ENCODE results near the gene TDRD9.

The TDRD9 gene

GRCh38 chr14:104016873-104017650 is 88.8 kb downstream of the TDRD9 start:
- Histone ChIP-seq H3K9me3 (replicated peaks; ENCODE audit: insufficient read depth, low read length) (no peaks in the 10 kb centered on the region), H3K36me3 (replicated peaks; ENCODE audit: insufficient read depth, low read length) (no peaks in the 10 kb centered on the region), H2AFZ (ENCODE audit: low read length) (no peak overlapping the region), H4K20me1 (ENCODE audit: insufficient read depth, low read length) (no peaks in the 10 kb centered on the region), H3K4me2 (ENCODE audit: low read depth, low read length) (no peak overlapping the region), H3K9ac (ENCODE audit: low read length) (no peak overlapping the region), H3K27ac (ENCODE audit: low read length) (no peak overlapping the region), H3K27me3 (replicated peaks; ENCODE audit: insufficient read depth, low read length) (no peaks in the 10 kb centered on the region), H3F3A (ENCODE audit: insufficient read depth, low read length) (no peaks in the 10 kb centered on the region), H3K4me3 (ENCODE audit: low read length) (no peak overlapping the region), H3K4me1 (ENCODE audit: low read length) (no peaks in the 10 kb centered on the region), H3K79me2 (ENCODE audit: low read length) (no peaks in the 10 kb centered on the region), H3K9me2 (replicated peaks; ENCODE audit: insufficient read depth, low read length) (no peaks in the 10 kb centered on the region)
- no peak for DNase-seq
- TF ChIP-seq EZH2phosphoT487 (IDR thresholded peaks at IDR 0.05; ENCODE audit: low read length) (no peak), CTCF (IDR thresholded peaks at IDR 0.05; ENCODE audit: low read length) (no peak), EZH2 (optimal IDR thresholded peaks at IDR 0.05; ENCODE audit: low read depth, low read length) (no peak)

GRCh38 chr14:104019029-104019428 is 90.8 kb downstream of the TDRD9 start:
- Histone ChIP-seq H3K9ac (ENCODE audit: low read length) (no peak overlapping the region), H3K27me3 (replicated peaks; ENCODE audit: insufficient read depth, low read length) (no peaks in the 10 kb centered on the region), H3K79me2 (ENCODE audit: low read length) (no peaks in the 10 kb centered on the region), H3K9me2 (replicated peaks; ENCODE audit: insufficient read depth, low read length) (no peaks in the 10 kb centered on the region), H3K9me3 (replicated peaks; ENCODE audit: insufficient read depth, low read length) (no peaks in the 10 kb centered on the region), H3K4me3 (ENCODE audit: low read length) (no peak overlapping the region), H4K20me1 (ENCODE audit: insufficient read depth, low read length) (no peaks in the 10 kb centered on the region), H3K4me1 (ENCODE audit: low read length) (no peaks in the 10 kb centered on the region), H3K4me2 (ENCODE audit: low read depth, low read length) (no peak overlapping the region), H3K36me3 (replicated peaks; ENCODE audit: insufficient read depth, low read length) (no peaks in the 10 kb centered on the region), H3K27ac (ENCODE audit: low read length) (no peak overlapping the region), H3F3A (ENCODE audit: insufficient read depth, low read length) (no peaks in the 10 kb centered on the region), H2AFZ (ENCODE audit: low read length) (no peak overlapping the region)
- TF ChIP-seq CTCF (IDR thresholded peaks at IDR 0.05; ENCODE audit: low read length) (no peak), EZH2 (optimal IDR thresholded peaks at IDR 0.05; ENCODE audit: low read depth, low read length) (no peak), EZH2phosphoT487 (IDR thresholded peaks at IDR 0.05; ENCODE audit: low read length) (no peak)
- DNase-seq: no peak

DNA sequence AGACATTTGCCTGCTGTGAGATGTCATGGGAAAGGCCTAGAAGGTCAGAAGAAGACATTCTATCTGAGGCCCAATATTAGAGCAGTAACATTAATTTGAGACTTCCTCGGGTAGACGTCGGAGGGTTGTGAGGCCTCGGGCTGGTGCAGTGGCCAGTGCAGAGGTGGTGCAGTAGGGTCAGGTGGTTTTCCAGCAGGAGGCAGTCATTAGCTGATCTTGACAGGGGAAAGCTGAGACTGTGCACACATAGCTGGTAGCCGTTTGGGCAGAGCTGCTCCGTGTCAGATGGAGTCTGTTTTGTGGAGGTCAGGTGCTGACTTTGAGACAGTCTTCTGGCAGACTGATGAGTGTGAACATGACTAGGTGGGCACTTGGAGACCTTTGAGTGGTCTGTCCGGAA is 91.5 kb downstream of the TDRD9 start:
- Histone ChIP-seq H3K9me2 (replicated peaks; ENCODE audit: insufficient read depth, low read length) (no peaks in the 10 kb centered on the region), H3K4me1 (ENCODE audit: low read length) (no peaks in the 10 kb centered on the region), H3K27ac (ENCODE audit: low read length) (no peak overlapping the region), H2AFZ (ENCODE audit: low read length) (no peak overlapping the region), H3K4me2 (ENCODE audit: low read depth, low read length) (no peak overlapping the region), H4K20me1 (ENCODE audit: insufficient read depth, low read length) (no peaks in the 10 kb centered on the region), H3K9me3 (replicated peaks; ENCODE audit: insufficient read depth, low read length) (no peaks in the 10 kb centered on the region), H3K36me3 (replicated peaks; ENCODE audit: insufficient read depth, low read length) (no peaks in the 10 kb centered on the region), H3K27me3 (replicated peaks; ENCODE audit: insufficient read depth, low read length) (no peaks in the 10 kb centered on the region), H3K9ac (ENCODE audit: low read length) (no peak overlapping the region), H3K79me2 (ENCODE audit: low read length) (no peaks in the 10 kb centered on the region), H3K4me3 (ENCODE audit: low read length) (no peak overlapping the region), H3F3A (ENCODE audit: insufficient read depth, low read length) (no peaks in the 10 kb centered on the region)
- no peak for DNase-seq
- TF ChIP-seq EZH2 (optimal IDR thresholded peaks at IDR 0.05; ENCODE audit: low read depth, low read length) (no peak), CTCF (IDR thresholded peaks at IDR 0.05; ENCODE audit: low read length) (no peak), EZH2phosphoT487 (IDR thresholded peaks at IDR 0.05; ENCODE audit: low read length) (no peak)

Measured in MM.1S (cell line).